ENCODE data around the gene ADAMTS3. TPM values are rescaled to one million over a fixed set of nuclear protein-coding genes. Genes with fewer than 3 reads are reported as not detected.

Gene ADAMTS3
- total RNA-seq, 1 experiment from 2014 or later: 4.4 TPM

GRCh38 chr4:72440386-72440785 is 128.6 kb downstream of the ADAMTS3 start:
- ATAC-seq: no peak
- no peak for DNase-seq (ENCODE audit: low spot score)
- Mint-ChIP-seq H3K27me3 (ENCODE audit: low read depth) (no peaks in the 10 kb centered on the region), H3K4me1 (peaks cover 2% of the 10 kb centered on the region; the same call in 1 of the 2 replicates), H3K27ac (no peak overlapping the region), H3K36me3 (no peaks in the 10 kb centered on the region), H3K4me3 (no peak overlapping the region), H3K9me3 (peaks cover 7% of the 10 kb centered on the region)
- ChIA-PET POLR2A (no interaction called here), CTCF (no interaction called here)
- TF ChIP-seq ETV6 (CRISPR knock-in tag; IDR thresholded peaks at IDR 0.05) (no peak), MAX (CRISPR knock-in tag; IDR thresholded peaks at IDR 0.05) (no peak), HMGA2 (CRISPR knock-in tag; IDR thresholded peaks at IDR 0.05) (no peak), TEAD1 (CRISPR knock-in tag; IDR thresholded peaks at IDR 0.05) (no peak), NR1H2 (CRISPR knock-in tag; IDR thresholded peaks at IDR 0.05) (no peak), ZBTB43 (CRISPR knock-in tag; IDR thresholded peaks at IDR 0.05) (no peak), ZNF232 (CRISPR knock-in tag; IDR thresholded peaks at IDR 0.05) (no peak), PRRX2 (CRISPR knock-in tag; IDR thresholded peaks at IDR 0.05) (no peak), ZNF121 (CRISPR knock-in tag; IDR thresholded peaks at IDR 0.05) (no peak), ZNF416 (CRISPR knock-in tag; IDR thresholded peaks at IDR 0.05) (no peak), NFE2L1 (CRISPR knock-in tag; IDR thresholded peaks at IDR 0.05) (no peak), TP53 (CRISPR knock-in tag; IDR thresholded peaks at IDR 0.05) (no peak), HMGXB4 (CRISPR knock-in tag; IDR thresholded peaks at IDR 0.05) (no peak), E2F1 (CRISPR knock-in tag; IDR thresholded peaks at IDR 0.05) (no peak), ATF3 (CRISPR knock-in tag; conservative IDR thresholded peaks at IDR 0.05) (no peak), CREB1 (CRISPR knock-in tag; IDR thresholded peaks at IDR 0.05) (no peak), EMX1 (CRISPR knock-in tag; IDR thresholded peaks at IDR 0.05) (no peak), FOXJ3 (CRISPR knock-in tag; IDR thresholded peaks at IDR 0.05; ENCODE audit: borderline replicate concordance) (no peak), IRF1 (CRISPR knock-in tag; IDR thresholded peaks at IDR 0.05) (no peak), MLX (CRISPR knock-in tag; IDR thresholded peaks at IDR 0.05) (no peak)

GRCh38 chr4:72432975-72433374 is 136.0 kb downstream of the ADAMTS3 start:
- H3K27me3 Mint-ChIP-seq (ENCODE audit: low read depth): no peaks in the 10 kb centered on the region
- DNase-seq (ENCODE audit: low spot score) (no peak), ATAC-seq (no peak)
- ChIA-PET CTCF (interaction anchor here (0.6 kb wide), 1 partner anchor 106 kb away, joined by 3 read pairs; no protein-coding TSS in a partner anchor), POLR2A (no interaction called here)
- peaks cover 3% of the 10 kb centered on the region; the same call in 1 of the 2 replicates for H3K9me3 Mint-ChIP-seq
- H3K36me3 Mint-ChIP-seq: no peaks in the 10 kb centered on the region
- H3K27ac Mint-ChIP-seq: no peak overlapping the region
- H3K4me1 Mint-ChIP-seq: peaks cover 2% of the 10 kb centered on the region; the same call in 1 of the 2 replicates
- no peak overlapping the region for H3K4me3 Mint-ChIP-seq
- TF ChIP-seq NR2C2 (CRISPR knock-in tag; IDR thresholded peaks at IDR 0.05) (no peak), CDX4 (CRISPR knock-in tag; IDR thresholded peaks at IDR 0.05; ENCODE audit: borderline replicate concordance) (no peak)
